GM23338 (cell line): ENCODE data around the gene SREK1. TPM values are rescaled to one million over a fixed set of nuclear protein-coding genes. Genes with fewer than 3 reads are reported as not detected.

Experiments
- ATAC-seq: fragments of 200-7000 bp; cut with Tn5 transposase; 3 replicates; pipeline ENCODE4 v1.9.1; 2020
- DNase-seq: peaks from one replicate; pipeline ENCODE4 v3.0.0-alpha.2; 2015; ENCODE audit warnings: low spot score
- H2AFZ ChIP-seq: fragments of 200-600 bp; sonication (generic); 2 replicates; pipeline ENCODE4 v1.8.0; 2016; ENCODE audit warnings: antibody characterized with exemption, mild to moderate bottlenecking, moderate library complexity
- H3F3A ChIP-seq: fragments of 200-600 bp; sonication (generic); replicated peaks from 2 replicates; pipeline ENCODE4 v1.8.0; 2017; ENCODE audit warnings: antibody characterized with exemption, mixed run types, low read depth
- H3K27ac ChIP-seq: fragments of 200-600 bp; sonication (generic); 2 replicates; pipeline ENCODE4 v1.6.1; 2016; ENCODE audit warnings: low read depth
- H3K27me3 ChIP-seq: fragments of 200-600 bp; sonication (generic); 2 replicates; pipeline ENCODE4 v1.8.0; 2016; ENCODE audit warnings: mild to moderate bottlenecking, mixed run types, moderate library complexity; ENCODE audit not compliant: insufficient read depth
- H3K36me3 ChIP-seq: fragments of 200-600 bp; sonication (generic); 2 replicates; pipeline ENCODE4 v1.8.0; 2016; ENCODE audit warnings: mild to moderate bottlenecking; ENCODE audit not compliant: insufficient read depth
- H3K4me1 ChIP-seq: fragments of 200-600 bp; sonication (generic); 2 replicates; pipeline ENCODE4 v1.8.0; 2016; ENCODE audit warnings: mild to moderate bottlenecking, moderate library complexity; ENCODE audit not compliant: insufficient read depth
- H3K4me2 ChIP-seq: fragments of 200-600 bp; sonication (generic); 2 replicates; pipeline ENCODE4 v1.7.1; 2017; ENCODE audit warnings: mixed run types
- H3K4me3 ChIP-seq: fragments of 200-600 bp; sonication (generic); 2 replicates; pipeline ENCODE4 v1.6.1; 2016; ENCODE audit warnings: mixed run types
- H3K79me2 ChIP-seq: fragments of 200-600 bp; sonication (generic); replicated peaks from 2 replicates; pipeline ENCODE4 v1.8.0; 2017; ENCODE audit warnings: mild to moderate bottlenecking; ENCODE audit not compliant: insufficient read depth
- H3K9me2 ChIP-seq: fragments of 200-600 bp; sonication (generic); 2 replicates; pipeline ENCODE4 v1.8.0; 2017; ENCODE audit not compliant: insufficient read depth
- H4K20me1 ChIP-seq: fragments of 200-600 bp; sonication (generic); replicated peaks from 2 replicates; pipeline ENCODE4 v1.8.0; 2017; ENCODE audit warnings: mild to moderate bottlenecking; ENCODE audit not compliant: insufficient read depth
- H3K27ac Mint-ChIP-seq: 2 replicates; pipeline ENCODE4 v1.8.0; 2020; ENCODE audit warnings: inconsistent platforms, mild to moderate bottlenecking, moderate library complexity, mixed read lengths
- H3K27me3 Mint-ChIP-seq: 3 replicates; pipeline ENCODE4 v1.8.0; 2022; ENCODE audit warnings: low read depth, mild to moderate bottlenecking, moderate library complexity, mixed read lengths, inconsistent platforms; ENCODE audit not compliant: insufficient read depth, poor library complexity
- H3K36me3 Mint-ChIP-seq: 3 replicates; pipeline ENCODE4 v1.8.0; 2021; ENCODE audit warnings: low read depth, mild to moderate bottlenecking, inconsistent platforms, moderate library complexity, mixed read lengths
- H3K4me1 Mint-ChIP-seq: 3 replicates; pipeline ENCODE4 v1.8.0; 2020; ENCODE audit warnings: mild to moderate bottlenecking, inconsistent platforms, mixed read lengths
- H3K4me3 Mint-ChIP-seq: 3 replicates; pipeline ENCODE4 v1.8.0; 2021; ENCODE audit warnings: moderate library complexity, mild to moderate bottlenecking, inconsistent platforms, mixed read lengths
- H3K9me3 Mint-ChIP-seq: 3 replicates; pipeline ENCODE4 v1.8.0; 2020; ENCODE audit warnings: moderate library complexity, mild to moderate bottlenecking, inconsistent platforms, mixed read lengths
- CREB1 ChIP-seq: fragments of 250-450 bp; sonication (Bioruptor Pico); IDR thresholded peaks from 2 replicates; pipeline ENCODE4 v1.5.0; 2020; ENCODE audit warnings: low read depth, mild to moderate bottlenecking, moderate library complexity
- EZH2 ChIP-seq: fragments of 200-600 bp; sonication (generic); IDR thresholded peaks from one replicate; pipeline ENCODE4 v1.8.0; 2017; ENCODE audit warnings: antibody characterized with exemption, mild to moderate bottlenecking, low read depth; ENCODE audit not compliant: unreplicated experiment
- EZH2phosphoT487 ChIP-seq: fragments of 200-600 bp; sonication (generic); IDR thresholded peaks from one replicate; pipeline ENCODE4 v1.8.1; 2018; ENCODE audit warnings: antibody characterized with exemption; ENCODE audit not compliant: unreplicated experiment
- JUNB ChIP-seq: IDR thresholded peaks from one replicate; pipeline ENCODE4 v1.6.1; 2016; ENCODE audit warnings: antibody characterized with exemption; ENCODE audit not compliant: unreplicated experiment
- STAT1 ChIP-seq: IDR thresholded peaks from one replicate; pipeline ENCODE4 v1.6.1; 2016; ENCODE audit warnings: antibody characterized with exemption; ENCODE audit not compliant: unreplicated experiment
- ZNF114 ChIP-seq: fragments of 250-450 bp; sonication (Bioruptor Pico); IDR thresholded peaks from 2 replicates; pipeline ENCODE4 v1.5.0; 2020; ENCODE audit warnings: mild to moderate bottlenecking, moderate library complexity
- ZNF331 ChIP-seq: fragments of 250-450 bp; sonication (Bioruptor Pico); IDR thresholded peaks from 2 replicates; pipeline ENCODE4 v1.5.0; 2020; ENCODE audit warnings: low read depth, mild to moderate bottlenecking, moderate library complexity
- ZNF462 ChIP-seq: fragments of 250-450 bp; sonication (Bioruptor Pico); IDR thresholded peaks from 2 replicates; pipeline ENCODE4 v1.5.0; 2020; ENCODE audit warnings: mild to moderate bottlenecking, moderate library complexity
- polyA plus RNA-seq: library from polyadenylated mRNA; unstranded; fragments of >200 nt; fragmentation: Nextera tagmentation; extraction: Ambion mirVana; gene quantifications from 2 replicates; pipeline ENCODE4 v1.2.1, GENCODE V29; 2016
- total RNA-seq: library from RNA; depleted of rRNA; stranded (reverse); fragments of >200 nt; shearing (Covaris generic); gene quantifications from 2 replicates; pipeline ENCODE4 v1.2.3, GENCODE V29; 2014
- TF ChIP-seq, protein P1 (sequence below): IDR thresholded peaks from one replicate; pipeline ENCODE4 v1.6.1; 2018; ENCODE audit warnings: antibody characterized with exemption; ENCODE audit not compliant: unreplicated experiment
- TF ChIP-seq, protein P2 (sequence below), 2 experiments: fragments of 200-600 bp in 1 of 2; sonication (generic) in 1 of 2; conservative IDR thresholded peaks; 2 replicates each; pipeline versions ENCODE4 v1.5.1 to v1.6.1; 2016 to 2017; ENCODE audit warnings: antibody characterized with exemption in 2 of 2, low read depth in 2 of 2, mild to moderate bottlenecking in 2 of 2, moderate library complexity in 1 of 2

The SREK1 gene
- total and polyA plus RNA-seq, 2 experiments from 2014 or later = 64.3 to 66.4 TPM

GRCh38 chr5:66203531-66203930 is 59.4 kb downstream of the SREK1 start (continued):
- TF ChIP-seq ZNF462 (CRISPR knock-in tag) (no peak), STAT1 (no peak)
- TF ChIP-seq, protein P1, sequence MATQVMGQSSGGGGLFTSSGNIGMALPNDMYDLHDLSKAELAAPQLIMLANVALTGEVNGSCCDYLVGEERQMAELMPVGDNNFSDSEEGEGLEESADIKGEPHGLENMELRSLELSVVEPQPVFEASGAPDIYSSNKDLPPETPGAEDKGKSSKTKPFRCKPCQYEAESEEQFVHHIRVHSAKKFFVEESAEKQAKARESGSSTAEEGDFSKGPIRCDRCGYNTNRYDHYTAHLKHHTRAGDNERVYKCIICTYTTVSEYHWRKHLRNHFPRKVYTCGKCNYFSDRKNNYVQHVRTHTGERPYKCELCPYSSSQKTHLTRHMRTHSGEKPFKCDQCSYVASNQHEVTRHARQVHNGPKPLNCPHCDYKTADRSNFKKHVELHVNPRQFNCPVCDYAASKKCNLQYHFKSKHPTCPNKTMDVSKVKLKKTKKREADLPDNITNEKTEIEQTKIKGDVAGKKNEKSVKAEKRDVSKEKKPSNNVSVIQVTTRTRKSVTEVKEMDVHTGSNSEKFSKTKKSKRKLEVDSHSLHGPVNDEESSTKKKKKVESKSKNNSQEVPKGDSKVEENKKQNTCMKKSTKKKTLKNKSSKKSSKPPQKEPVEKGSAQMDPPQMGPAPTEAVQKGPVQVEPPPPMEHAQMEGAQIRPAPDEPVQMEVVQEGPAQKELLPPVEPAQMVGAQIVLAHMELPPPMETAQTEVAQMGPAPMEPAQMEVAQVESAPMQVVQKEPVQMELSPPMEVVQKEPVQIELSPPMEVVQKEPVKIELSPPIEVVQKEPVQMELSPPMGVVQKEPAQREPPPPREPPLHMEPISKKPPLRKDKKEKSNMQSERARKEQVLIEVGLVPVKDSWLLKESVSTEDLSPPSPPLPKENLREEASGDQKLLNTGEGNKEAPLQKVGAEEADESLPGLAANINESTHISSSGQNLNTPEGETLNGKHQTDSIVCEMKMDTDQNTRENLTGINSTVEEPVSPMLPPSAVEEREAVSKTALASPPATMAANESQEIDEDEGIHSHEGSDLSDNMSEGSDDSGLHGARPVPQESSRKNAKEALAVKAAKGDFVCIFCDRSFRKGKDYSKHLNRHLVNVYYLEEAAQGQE = no peak

- ATAC-seq = no peak
- Histone ChIP-seq H3K4me1 (no peaks in the 10 kb centered on the region), H3K36me3 (no peaks in the 10 kb centered on the region), H3K79me2 (no peaks in the 10 kb centered on the region), H3K4me3 (no peak overlapping the region), H2AFZ (no peak overlapping the region), H3K4me2 (no peak overlapping the region), H3K9me2 (peaks cover 12% of the 10 kb centered on the region; the same call in 1 of the 2 replicates), H3K27ac (no peak overlapping the region), H4K20me1 (no peaks in the 10 kb centered on the region), H3K27me3 (no peaks in the 10 kb centered on the region), H3F3A (no peaks in the 10 kb centered on the region)
- H3K4me1 Mint-ChIP-seq = peaks cover 3% of the 10 kb centered on the region
- H3K27ac Mint-ChIP-seq = no peak overlapping the region
- H3K27me3 Mint-ChIP-seq = peaks cover 2% of the 10 kb centered on the region
- H3K9me3 Mint-ChIP-seq = no peaks in the 10 kb centered on the region
- no peaks in the 10 kb centered on the region for H3K36me3 Mint-ChIP-seq
- no peak overlapping the region for H3K4me3 Mint-ChIP-seq
- no peak for DNase-seq
- no peak for TF ChIP-seq STAT1
- no peak for TF ChIP-seq EZH2
- TF ChIP-seq ZNF114 = no peak
- no peak for TF ChIP-seq ZNF331
- TF ChIP-seq, protein P1 = no peak
- no peak for TF ChIP-seq EZH2phosphoT487
- no peak for TF ChIP-seq CREB1 (CRISPR knock-in tag)
- TF ChIP-seq JUNB = no peak
- TF ChIP-seq, protein P2, sequence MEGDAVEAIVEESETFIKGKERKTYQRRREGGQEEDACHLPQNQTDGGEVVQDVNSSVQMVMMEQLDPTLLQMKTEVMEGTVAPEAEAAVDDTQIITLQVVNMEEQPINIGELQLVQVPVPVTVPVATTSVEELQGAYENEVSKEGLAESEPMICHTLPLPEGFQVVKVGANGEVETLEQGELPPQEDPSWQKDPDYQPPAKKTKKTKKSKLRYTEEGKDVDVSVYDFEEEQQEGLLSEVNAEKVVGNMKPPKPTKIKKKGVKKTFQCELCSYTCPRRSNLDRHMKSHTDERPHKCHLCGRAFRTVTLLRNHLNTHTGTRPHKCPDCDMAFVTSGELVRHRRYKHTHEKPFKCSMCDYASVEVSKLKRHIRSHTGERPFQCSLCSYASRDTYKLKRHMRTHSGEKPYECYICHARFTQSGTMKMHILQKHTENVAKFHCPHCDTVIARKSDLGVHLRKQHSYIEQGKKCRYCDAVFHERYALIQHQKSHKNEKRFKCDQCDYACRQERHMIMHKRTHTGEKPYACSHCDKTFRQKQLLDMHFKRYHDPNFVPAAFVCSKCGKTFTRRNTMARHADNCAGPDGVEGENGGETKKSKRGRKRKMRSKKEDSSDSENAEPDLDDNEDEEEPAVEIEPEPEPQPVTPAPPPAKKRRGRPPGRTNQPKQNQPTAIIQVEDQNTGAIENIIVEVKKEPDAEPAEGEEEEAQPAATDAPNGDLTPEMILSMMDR (conservative IDR thresholded peaks at IDR 0.05; ENCODE audit: low read depth in 2 of 2) = no peak
Measured at GRCh38 chr5:66206465-66206864, 62.4 kb downstream of the SREK1 start.
